GM20000 (cell line): ENCODE results near the gene SLC30A10.
"Not testable (repeated sequence)": the region's sequence is repeated elsewhere in the genome, so short reads cannot be mapped to it uniquely, and the experiment has no call there.

ENCODE experiments used
- DNase-seq: peaks from one replicate; pipeline ENCODE4 v3.0.0; 2012; ENCODE audit warnings: low spot score
- TF ChIP-seq, protein P1 (sequence below): IDR thresholded peaks from 2 replicates; pipeline ENCODE4 v1.5.1; 2012; ENCODE audit warnings: mild to moderate bottlenecking, control low read depth; ENCODE audit errors: extremely low read depth, missing control alignments

SLC30A10 gene

DNA sequence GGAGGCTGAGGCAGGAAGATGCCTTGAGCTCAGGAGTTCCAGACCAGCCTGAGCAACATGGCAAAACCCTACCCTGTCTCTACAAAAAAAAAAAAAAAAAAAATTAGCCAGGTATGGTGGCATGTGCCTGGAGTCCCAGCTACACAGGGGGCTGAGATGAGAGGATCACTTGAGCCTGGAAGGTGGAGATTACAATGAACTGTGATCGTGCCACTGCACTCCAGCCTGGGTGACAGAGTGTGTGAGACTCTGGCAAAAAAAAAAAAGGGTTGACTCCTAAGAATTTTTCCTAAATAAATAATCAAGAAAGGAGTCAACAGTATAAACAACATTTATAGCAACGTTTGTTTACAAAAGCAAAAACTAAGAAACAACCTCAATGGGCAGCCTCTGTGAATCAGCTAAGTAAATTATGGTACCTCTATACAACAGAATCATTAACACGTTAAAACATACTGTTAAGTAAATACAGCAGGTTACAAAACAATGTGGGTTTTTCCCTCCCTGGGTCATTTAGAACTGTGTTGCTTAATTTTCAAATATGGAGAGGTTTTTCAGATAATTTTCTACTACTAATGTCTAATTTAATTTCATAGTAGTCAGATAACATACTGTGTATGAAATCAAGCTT, 56.8 kb downstream of the SLC30A10 start:
- TF ChIP-seq, protein P1, sequence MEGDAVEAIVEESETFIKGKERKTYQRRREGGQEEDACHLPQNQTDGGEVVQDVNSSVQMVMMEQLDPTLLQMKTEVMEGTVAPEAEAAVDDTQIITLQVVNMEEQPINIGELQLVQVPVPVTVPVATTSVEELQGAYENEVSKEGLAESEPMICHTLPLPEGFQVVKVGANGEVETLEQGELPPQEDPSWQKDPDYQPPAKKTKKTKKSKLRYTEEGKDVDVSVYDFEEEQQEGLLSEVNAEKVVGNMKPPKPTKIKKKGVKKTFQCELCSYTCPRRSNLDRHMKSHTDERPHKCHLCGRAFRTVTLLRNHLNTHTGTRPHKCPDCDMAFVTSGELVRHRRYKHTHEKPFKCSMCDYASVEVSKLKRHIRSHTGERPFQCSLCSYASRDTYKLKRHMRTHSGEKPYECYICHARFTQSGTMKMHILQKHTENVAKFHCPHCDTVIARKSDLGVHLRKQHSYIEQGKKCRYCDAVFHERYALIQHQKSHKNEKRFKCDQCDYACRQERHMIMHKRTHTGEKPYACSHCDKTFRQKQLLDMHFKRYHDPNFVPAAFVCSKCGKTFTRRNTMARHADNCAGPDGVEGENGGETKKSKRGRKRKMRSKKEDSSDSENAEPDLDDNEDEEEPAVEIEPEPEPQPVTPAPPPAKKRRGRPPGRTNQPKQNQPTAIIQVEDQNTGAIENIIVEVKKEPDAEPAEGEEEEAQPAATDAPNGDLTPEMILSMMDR = no peak
- DNase-seq = no peak

DNA sequence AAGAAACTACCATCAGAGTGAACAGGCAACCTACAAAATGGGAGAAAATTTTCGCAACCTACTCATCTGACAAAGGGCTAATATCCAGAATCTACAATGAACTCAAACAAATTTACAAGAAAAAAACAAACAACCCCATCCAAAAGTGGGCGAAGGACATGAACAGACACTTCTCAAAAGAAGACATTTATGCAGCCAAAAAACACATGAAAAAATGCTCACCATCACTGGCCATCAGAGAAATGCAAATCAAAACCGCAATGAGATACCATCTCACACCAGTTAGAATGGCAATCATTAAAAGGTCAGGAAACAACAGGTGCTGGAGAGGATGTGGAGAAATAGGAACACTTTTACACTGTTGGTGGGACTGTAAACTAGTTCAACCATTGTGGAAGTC, 59.7 kb downstream of the SLC30A10 start:
- not testable (repeated sequence) for DNase-seq
